HG03565 (cell line): ENCODE data around the gene MORN1.

ENCODE experiments used
- ATAC-seq: cut with Tn5 transposase; IDR thresholded peaks from one replicate; pipeline ENCODE4 v1.9.1; 2021; ENCODE audit warnings: mild to moderate bottlenecking, moderate library complexity; ENCODE audit not compliant: unreplicated experiment

Gene MORN1

GRCh38 chr1:2375923-2376260 is 15.5 kb downstream of the MORN1 start:
- no peak for ATAC-seq

GRCh38 chr1:2375246-2375922 is 16.0 kb downstream of the MORN1 start:
- no peak for ATAC-seq

DNA sequence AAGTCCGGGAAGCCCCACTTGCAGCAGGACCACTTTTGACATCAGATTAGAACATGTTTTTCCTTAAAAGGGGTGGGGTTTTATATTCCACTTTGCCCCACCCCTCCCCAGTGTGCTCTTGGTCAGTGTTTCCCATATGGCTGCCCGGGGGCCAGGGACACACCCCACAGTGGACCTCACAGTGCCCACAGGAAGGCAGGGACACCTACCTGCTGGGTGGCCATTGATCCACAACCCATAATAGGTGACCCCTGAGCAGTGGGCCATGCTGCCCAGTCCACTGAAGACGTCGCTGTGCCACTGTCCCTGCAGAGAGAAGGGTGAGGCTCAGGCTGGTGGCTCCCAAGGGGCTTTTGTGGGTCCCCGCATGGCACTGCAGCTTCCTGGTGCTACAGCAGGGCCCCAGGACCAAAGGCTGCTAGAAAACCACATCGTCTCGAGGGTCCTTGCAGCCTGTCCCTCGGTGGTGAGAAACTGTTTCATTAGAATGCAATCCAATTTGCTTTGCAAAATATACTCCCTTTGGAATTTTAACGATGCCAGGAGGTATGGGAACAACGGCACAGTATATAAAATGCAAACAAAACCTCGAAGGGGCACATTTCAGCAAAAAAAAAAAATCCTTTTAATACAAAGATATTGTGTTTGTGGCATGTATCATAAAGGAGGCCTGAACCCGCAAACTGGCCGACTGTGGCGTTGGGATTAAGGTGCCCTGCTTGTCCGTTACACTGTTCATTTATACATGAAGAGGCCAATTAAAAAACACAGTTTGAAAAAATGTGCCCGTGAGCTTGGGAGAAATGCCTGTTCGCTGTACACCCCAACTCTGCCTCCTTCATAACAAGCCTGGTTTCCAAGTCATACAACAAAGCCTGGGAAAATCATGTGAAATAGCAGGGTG is 16.9 kb downstream of the MORN1 start:
- ATAC-seq, result no peak

DNA sequence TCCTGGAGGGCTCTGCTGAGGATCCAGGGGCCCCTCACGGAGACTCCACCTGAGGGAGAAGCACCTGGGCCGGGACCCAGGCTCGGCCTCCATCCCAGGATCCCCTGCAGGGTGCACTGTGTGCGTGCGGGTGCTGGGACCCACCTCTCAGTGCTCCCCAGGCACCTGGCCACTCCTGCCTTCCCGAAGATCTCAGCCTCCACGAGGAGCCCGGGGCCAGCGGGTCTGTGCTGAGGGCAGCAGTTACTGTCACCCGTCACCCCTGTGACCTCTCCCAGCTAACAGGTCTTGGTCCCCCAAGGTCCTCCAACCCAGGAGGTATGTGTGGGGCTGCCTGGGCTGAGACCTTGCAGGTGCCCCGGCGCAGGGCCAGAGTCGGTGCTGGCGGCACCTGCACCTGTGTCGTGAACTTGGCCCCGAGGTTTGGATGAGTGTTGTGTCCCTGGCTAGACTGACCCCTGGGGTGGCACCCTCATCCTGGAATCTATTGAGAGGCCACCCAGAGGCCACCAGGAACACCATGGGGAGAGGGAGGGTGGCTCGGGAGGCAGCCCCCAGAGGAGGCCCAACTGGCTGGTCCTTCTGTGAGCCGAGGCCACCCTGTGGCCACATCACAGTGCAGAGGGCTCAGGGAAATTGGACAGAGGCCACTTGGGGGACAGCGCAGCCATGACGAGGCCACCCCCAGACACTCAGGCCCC is 17.7 kb downstream of the MORN1 start:
- ATAC-seq, result no peak

DNA sequence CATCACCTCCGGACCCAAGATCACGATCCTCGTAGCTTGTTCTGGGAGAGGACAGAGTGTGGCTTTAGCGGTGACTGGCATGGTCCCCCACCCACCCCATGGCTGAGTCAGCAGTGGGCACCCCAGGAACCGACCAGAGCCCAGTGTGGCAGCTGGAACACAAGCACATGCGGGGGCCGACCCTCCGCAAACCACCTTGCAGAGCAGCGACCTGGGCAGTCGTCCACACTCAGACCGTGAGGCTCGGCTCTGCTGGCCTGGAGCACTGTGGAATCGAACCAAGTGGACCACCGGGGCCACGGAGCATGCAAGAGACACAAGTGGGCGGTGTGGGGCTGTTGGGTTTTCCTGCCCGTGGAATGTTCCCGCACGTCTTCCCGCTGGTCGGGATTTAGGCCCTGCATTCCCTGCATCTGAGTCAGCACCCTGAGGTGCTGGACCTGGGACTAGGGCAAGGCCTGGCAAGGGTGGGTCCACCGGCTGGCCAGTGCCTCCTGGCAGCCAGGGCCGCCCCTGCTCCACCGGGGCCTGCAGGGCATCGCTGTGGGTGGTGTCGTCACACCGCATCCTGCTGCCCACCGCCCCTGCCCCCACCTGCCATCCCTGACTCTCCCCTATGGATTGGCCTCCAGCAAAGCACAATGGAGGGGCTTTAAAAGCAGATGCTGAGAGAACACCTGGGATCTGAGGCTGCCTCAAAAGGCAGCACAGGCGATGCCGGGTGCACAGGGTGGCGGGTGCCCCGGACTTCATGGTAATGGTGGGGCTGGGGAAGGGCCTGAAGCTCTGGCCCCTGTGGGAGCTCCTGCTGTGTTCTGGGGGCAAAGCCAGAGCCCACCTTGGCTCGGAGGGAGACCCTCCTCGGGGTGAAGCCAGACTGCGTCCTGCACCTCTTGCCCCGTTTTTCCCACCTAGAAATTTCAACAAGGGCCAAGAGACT is 18.5 kb downstream of the MORN1 start:
- no peak for ATAC-seq

GRCh38 chr1:2368053-2368744 is 23.2 kb downstream of the MORN1 start:
- ATAC-seq, result no peak

DNA sequence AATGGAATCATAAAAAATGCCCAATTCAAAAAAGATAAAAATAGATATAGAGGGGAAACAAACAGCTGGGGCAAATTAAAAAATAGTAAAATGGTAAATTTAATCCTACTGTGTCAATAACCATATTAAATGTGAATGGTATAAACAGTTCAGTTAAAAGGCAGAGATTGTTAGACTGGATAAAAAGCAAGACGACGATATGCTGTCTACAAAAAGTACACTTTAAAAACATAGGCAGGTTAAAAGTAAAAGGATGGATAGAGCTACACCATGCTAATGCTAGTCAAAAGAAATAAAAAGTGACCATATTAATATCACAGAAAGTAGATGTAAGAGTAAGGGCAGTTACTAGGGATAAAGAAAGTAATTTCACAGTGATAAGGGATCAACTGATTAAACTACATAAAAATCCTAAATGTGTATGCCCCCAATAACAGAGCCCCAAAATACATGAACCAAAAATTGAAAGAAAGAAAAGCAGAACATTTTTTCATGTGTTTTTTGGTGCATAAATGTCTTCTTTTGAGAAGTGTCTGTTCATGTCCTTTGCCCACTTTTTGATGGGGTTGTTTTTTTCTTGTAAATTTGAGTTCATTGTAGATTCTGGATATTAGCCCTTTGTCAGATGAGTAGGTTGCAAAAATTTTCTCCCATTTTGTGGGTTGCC is 27.4 kb downstream of the MORN1 start:
- no peak for ATAC-seq

GRCh38 chr1:2360588-2361364 is 30.6 kb downstream of the MORN1 start:
- ATAC-seq, result no peak

DNA sequence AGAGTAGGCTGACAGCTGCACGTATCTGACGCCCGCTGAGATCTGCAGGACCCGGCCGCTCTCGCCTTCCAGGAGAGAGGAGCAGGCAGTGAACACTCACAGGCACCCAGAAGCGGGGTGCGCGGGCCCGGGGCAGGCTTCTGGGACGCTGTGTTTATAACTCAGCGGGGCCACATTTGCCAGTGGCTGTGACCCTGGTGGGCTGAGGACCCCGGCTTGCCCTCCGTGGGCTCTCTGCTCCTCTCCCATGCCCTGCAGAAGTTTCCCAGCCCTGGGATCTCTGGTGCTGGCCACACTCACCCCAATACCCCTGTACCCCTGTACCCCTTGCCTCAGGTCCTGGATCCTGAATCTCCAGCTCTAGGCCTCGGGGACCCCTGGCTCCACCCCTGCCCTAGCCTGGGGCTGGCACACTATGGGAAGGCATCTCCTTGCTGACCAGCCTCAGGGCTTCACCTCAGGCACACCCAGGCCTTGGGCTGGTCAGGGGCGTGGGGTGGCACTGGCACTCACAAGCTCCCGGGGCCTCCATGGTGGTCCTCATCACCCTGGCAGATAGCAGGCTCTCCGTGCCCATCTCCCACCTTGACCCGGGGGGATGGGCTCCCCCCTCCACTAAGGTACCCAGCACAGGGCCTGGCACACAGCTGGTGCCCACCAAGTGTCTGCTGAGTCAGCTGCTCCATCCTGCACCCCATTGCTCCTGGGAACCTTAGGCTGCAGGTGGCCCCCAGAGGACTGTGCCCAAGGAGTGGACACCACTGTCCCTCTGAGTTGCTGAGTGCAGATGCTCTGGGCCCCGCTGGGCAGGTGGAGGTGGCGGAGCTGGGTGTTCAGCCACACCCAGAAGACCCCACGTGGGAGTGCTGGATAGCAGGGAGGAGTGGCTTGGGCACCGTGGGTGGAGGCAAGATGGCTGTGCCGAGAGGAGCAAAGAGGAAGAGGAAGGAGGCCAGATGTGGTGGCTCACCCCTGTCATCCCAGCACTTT is 32.4 kb downstream of the MORN1 start:
- ATAC-seq, result no peak

DNA sequence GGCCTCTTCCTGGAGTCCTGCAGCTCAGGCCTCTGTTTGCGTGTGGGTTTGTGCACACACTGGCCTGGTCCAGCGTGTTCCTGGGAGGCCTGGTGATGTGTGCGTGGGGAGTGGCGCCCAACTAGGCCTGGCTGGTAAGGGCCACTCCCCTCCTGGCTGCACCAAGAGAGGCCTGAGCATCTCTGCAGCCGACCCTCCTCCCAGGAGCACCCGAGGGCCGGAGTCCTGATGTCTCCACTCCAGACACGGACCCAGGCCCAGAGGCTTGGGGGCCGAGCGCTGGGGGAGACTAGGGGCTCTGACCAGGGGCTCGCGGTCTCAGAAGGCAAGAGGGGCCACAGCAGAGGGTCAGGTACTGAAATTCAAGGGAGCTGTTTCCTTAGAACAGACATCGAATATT is 33.3 kb downstream of the MORN1 start:
- ATAC-seq, result no peak

DNA sequence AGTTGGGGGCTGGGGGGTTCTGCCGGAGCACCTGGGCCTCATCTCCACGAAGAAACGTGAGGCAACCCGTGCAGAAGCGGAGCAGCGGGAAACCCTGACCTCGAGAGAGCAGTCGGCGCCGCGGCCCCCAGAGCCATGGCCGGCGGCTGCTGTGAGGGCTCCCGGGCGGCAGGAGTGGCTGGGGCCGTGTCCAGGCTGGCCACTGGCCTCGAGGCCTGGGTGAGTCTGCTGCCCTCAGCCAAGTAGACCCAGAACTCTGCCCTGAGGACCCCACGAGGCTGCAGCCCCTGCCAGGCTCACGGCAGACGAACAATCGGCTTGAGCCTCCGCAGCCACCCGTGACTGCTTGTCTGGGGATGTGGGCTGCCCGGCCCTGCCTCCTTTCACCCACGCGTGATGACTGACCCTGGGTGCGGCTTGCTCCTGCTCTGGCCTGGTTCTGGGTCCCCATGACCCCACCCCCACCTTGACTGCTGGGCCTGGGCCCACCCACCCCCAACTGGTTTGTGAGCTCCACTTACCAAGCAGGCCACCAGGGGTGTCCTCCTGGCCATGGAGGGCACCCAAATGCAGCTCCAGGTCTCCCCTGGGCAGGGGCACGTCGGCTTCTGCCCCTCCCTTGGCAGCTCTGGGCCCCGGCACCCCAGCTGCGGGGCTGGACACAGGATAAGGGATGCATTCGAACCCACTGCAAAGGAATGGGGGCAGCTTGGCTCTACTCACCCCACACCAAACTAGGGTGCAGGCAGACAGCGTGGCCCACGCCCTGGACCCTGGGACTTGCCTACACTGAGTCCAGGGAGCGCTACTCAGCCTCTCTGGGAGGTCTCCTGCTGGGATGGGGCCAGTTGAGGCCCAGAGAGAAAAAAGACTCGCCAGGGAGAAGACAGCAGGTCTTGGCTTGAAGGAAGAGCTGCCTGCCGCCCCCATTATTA is 34.2 kb downstream of the MORN1 start:
- ATAC-seq, result no peak

- no peak for ATAC-seq
Observed at GRCh38 chr1:2356401-2356800, 35.0 kb downstream of the MORN1 start.

DNA sequence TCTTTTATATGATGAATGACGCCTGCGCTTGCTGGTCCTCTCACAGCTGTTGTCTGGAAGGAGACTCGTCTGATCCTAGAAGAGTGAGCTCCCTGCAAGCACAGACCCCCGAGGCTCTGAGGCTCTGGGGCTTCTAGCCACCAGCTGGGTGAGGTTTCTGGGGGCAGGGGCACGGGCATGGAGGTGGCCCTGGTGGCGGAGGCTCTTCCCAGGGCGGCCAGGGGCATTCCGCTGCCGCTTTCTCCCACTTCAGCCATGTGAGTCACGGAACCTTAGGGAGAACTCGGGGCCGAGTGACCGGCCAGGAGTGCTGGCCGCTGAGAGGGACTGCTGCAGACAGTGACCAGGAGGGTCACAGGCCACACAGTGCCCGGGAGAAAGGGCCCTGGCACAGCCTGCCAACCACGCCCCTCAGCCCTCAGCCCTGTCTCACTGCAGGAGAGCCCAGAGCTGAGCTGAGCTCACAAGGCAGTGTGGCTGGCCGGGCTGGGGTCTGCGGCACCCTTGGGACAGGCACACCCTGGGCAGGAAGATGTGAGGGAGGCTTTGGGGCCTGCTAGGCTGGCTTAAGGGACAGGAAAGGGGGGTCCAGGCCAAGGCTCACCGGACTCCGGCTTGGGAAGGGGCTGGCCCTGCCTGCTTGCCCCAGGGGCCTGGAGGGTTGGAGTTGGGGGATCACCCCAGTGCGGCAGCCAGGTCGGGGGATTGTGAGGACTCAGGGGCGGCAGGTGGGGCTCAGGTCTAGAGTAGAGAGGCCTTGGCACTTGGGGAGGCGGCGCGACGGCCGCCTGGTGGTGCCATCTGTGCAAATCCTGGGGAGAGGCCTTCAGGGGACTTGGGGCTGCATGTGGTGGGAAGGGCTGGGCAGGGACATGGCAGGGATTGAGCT is 35.7 kb downstream of the MORN1 start:
- ATAC-seq, result no peak

GRCh38 chr1:2354511-2355372 is 36.6 kb downstream of the MORN1 start:
- no peak for ATAC-seq
